A549 treated with CORT108297 at 1 μM for 4 hours (cell line): Measurements from ENCODE around the gene PIGZ. TPM values are rescaled to one million over a fixed set of nuclear protein-coding genes. Genes with fewer than 3 reads are reported as not detected.

Source experiments
- total RNA-seq: library from RNA; stranded (reverse); fragments of 200-300 nt; extraction: Qiagen RNA extraction; gene quantifications from 5 replicates; pipeline ENCODE4 v1.2.3, GENCODE V29; 2022

The PIGZ gene
- total RNA-seq = 1.1 to 1.8 TPM (median 1.6 TPM) in 5 replicates

GRCh38 chr3:196968233-196969133 lies at the start of gene PIGZ:
Gene PIGZ (minus strand): TSS chr3:196968833. CDS start chr3:196952031, 16,802 bp downstream.

DNA sequence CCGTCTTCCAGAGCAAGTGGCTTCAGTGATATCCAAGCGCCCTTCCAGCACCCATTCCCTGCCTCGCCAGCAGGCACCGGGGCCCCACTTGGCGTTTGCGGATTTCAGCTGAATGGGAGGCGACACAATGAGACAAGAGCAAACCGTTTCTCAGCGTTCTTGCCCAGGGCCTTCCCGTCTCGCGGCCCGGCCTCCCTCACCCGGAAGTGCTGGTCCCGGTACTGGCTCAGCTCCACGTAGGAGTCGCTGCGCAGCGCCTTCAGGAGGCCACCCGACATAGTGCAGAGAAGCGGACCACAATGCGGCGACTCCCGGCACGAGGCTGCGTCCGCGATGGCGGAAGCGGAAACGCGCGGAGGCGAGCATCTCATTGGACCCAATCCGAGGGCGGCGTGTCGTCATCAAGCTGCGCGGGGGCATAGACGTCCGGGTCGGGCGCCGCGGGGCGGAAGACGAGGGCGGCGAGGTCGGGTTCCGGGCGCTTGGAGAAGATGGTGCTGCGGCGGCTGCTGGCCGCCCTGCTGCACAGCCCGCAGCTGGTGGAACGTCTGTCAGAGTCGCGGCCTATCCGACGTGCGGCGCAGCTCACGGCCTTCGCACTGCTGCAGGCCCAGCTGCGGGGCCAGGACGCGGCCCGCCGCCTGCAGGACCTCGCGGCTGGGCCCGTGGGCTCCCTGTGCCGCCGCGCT lies 26.3 kb downstream of the PIGZ start, which contains the start of gene NCBP2:
Gene NCBP2 (minus strand): TSS at position 303 of the 689 bp plus-strand sequence. CDS start 25 bp downstream, at position 278.

Other genes with a start within 250 kb of the PIGZ start
- gene PAK2, start 229.0 kb downstream of the PIGZ start, total RNA-seq = 29.7 to 56.8 TPM (median 36.6 TPM) in 5 replicates
- gene SENP5, start 100.9 kb downstream of the PIGZ start, total RNA-seq = 5.4 to 7.5 TPM (median 6.8 TPM) in 5 replicates
- gene NCBP2, start 26.3 kb downstream of the PIGZ start, total RNA-seq = 44.5 to 53.4 TPM (median 45.6 TPM) in 5 replicates
- 43.3 to 71.8 TPM (median 62.8 TPM) in 5 replicates for gene MELTF, start 61.0 kb upstream of the PIGZ start, total RNA-seq